Stimulated activated naive CD8-positive, alpha-beta T cell treated with anti-CD3 and anti-CD28 coated beads, Interleukin-15, Interleukin-2, amounts not matched to agents 100 ng/mL and 50 ng/mL, for 24 hours (primary cell): ENCODE data around the gene FITM2.
"Not testable (repeated sequence)": the region's sequence is repeated elsewhere in the genome, so short reads cannot be mapped to it uniquely, and the experiment has no call there.

Experiments used
- H3K27ac Mint-ChIP-seq: one replicate; pipeline ENCODE4 v1.8.0; 2021; ENCODE audit warnings: mild to moderate bottlenecking, mixed read lengths
- H3K27me3 Mint-ChIP-seq: one replicate; pipeline ENCODE4 v1.8.0; 2021; ENCODE audit warnings: mixed read lengths
- H3K36me3 Mint-ChIP-seq: one replicate; pipeline ENCODE4 v1.8.0; 2021; ENCODE audit warnings: low read depth, mixed read lengths
- H3K4me1 Mint-ChIP-seq: one replicate; pipeline ENCODE4 v1.8.0; 2021; ENCODE audit warnings: low read depth, mixed read lengths
- H3K4me3 Mint-ChIP-seq: one replicate; pipeline ENCODE4 v1.8.0; 2021; ENCODE audit warnings: mild to moderate bottlenecking, mixed read lengths
- H3K9me3 Mint-ChIP-seq: one replicate; pipeline ENCODE4 v1.8.0; 2021; ENCODE audit warnings: mixed read lengths

Gene FITM2

GRCh38 chr20:44310664-44311639 lies at the start of gene FITM2:
Gene FITM2, minus strand, starts transcription at chr20:44311202. Its CDS starts 54 bp downstream, at chr20:44311148.
- Mint-ChIP-seq H3K36me3 (peaks cover 4% of the 10 kb centered on the region), H3K27ac (peak within 1 kb of the TSS; percentile 94), H3K9me3 (no peaks in the 10 kb centered on the region), H3K27me3 (no peaks in the 10 kb centered on the region), H3K4me3 (peak within 1 kb of the TSS; percentile 91), H3K4me1 (peaks cover 20% of the 10 kb centered on the region)

GRCh38 chr20:44360221-44360620 lies 49.2 kb upstream of the FITM2 start:
- Mint-ChIP-seq H3K9me3 (no peaks in the 10 kb centered on the region), H3K27me3 (peaks cover 15% of the 10 kb centered on the region), H3K36me3 (no peaks in the 10 kb centered on the region), H3K4me3 (no peak overlapping the region), H3K27ac (no peak overlapping the region), H3K4me1 (no peaks in the 10 kb centered on the region)

GRCh38 chr20:44358776-44359175 lies 47.8 kb upstream of the FITM2 start:
- no peaks in the 10 kb centered on the region for H3K4me1 Mint-ChIP-seq
- no peaks in the 10 kb centered on the region for H3K9me3 Mint-ChIP-seq
- H3K27ac Mint-ChIP-seq: no peak overlapping the region

GRCh38 chr20:44357555-44358125 lies 46.6 kb upstream of the FITM2 start:
- Mint-ChIP-seq H3K4me1 (no peaks in the 10 kb centered on the region), H3K36me3 (no peaks in the 10 kb centered on the region), H3K27me3 (peaks cover 18% of the 10 kb centered on the region), H3K9me3 (no peaks in the 10 kb centered on the region), H3K27ac (no peak overlapping the region), H3K4me3 (no peak overlapping the region)

More at GRCh38 chr20:44358776-44359175, 47.8 kb upstream of the FITM2 start:
- no peaks in the 10 kb centered on the region for H3K36me3 Mint-ChIP-seq
- H3K4me3 Mint-ChIP-seq: no peak overlapping the region
- peaks cover 18% of the 10 kb centered on the region for H3K27me3 Mint-ChIP-seq

GRCh38 chr20:44357020-44357419 lies 46.0 kb upstream of the FITM2 start:
- H3K4me3 Mint-ChIP-seq: no peak overlapping the region
- H3K36me3 Mint-ChIP-seq: no peaks in the 10 kb centered on the region
- H3K9me3 Mint-ChIP-seq: no peaks in the 10 kb centered on the region
- H3K4me1 Mint-ChIP-seq: no peaks in the 10 kb centered on the region
- H3K27me3 Mint-ChIP-seq: peaks cover 18% of the 10 kb centered on the region
- no peak overlapping the region for H3K27ac Mint-ChIP-seq

- H3K27ac Mint-ChIP-seq: no peak overlapping the region
Observed at GRCh38 chr20:44356353-44356723, 45.3 kb upstream of the FITM2 start.

GRCh38 chr20:44355498-44356352 lies 44.7 kb upstream of the FITM2 start, which contains the start of gene HNF4A:
Gene HNF4A, plus strand, starts transcription at chr20:44355699. Its CDS starts 106 bp downstream, at chr20:44355805.
- Mint-ChIP-seq H3K4me3 (no peak within 1 kb of the TSS), H3K27me3 (peaks cover 18% of the 10 kb centered on the region), H3K4me1 (no peaks in the 10 kb centered on the region), H3K27ac (no peak within 1 kb of the TSS), H3K9me3 (no peaks in the 10 kb centered on the region), H3K36me3 (no peaks in the 10 kb centered on the region)

More at GRCh38 chr20:44356353-44356723, 45.3 kb upstream of the FITM2 start:
- no peaks in the 10 kb centered on the region for H3K9me3 Mint-ChIP-seq
- peaks cover 18% of the 10 kb centered on the region for H3K27me3 Mint-ChIP-seq
- no peak overlapping the region for H3K4me3 Mint-ChIP-seq
- H3K36me3 Mint-ChIP-seq: no peaks in the 10 kb centered on the region
- H3K4me1 Mint-ChIP-seq: no peaks in the 10 kb centered on the region

GRCh38 chr20:44354979-44355497 lies 44.0 kb upstream of the FITM2 start:
- no peak overlapping the region for H3K27ac Mint-ChIP-seq
- peaks cover 15% of the 10 kb centered on the region for H3K27me3 Mint-ChIP-seq
- H3K36me3 Mint-ChIP-seq: no peaks in the 10 kb centered on the region
- no peaks in the 10 kb centered on the region for H3K4me1 Mint-ChIP-seq
- H3K9me3 Mint-ChIP-seq: no peaks in the 10 kb centered on the region
- no peak overlapping the region for H3K4me3 Mint-ChIP-seq

GRCh38 chr20:44350567-44350966 lies 39.6 kb upstream of the FITM2 start:
- no peak overlapping the region for H3K4me3 Mint-ChIP-seq
- peaks cover 3% of the 10 kb centered on the region for H3K27me3 Mint-ChIP-seq
- no peak overlapping the region for H3K27ac Mint-ChIP-seq
- no peaks in the 10 kb centered on the region for H3K4me1 Mint-ChIP-seq
- H3K9me3 Mint-ChIP-seq: no peaks in the 10 kb centered on the region
- no peaks in the 10 kb centered on the region for H3K36me3 Mint-ChIP-seq

GRCh38 chr20:44349349-44349748 lies 38.3 kb upstream of the FITM2 start:
- Mint-ChIP-seq H3K9me3 (no peaks in the 10 kb centered on the region), H3K4me1 (no peaks in the 10 kb centered on the region), H3K27ac (no peak overlapping the region), H3K36me3 (no peaks in the 10 kb centered on the region), H3K4me3 (no peak overlapping the region), H3K27me3 (no peaks in the 10 kb centered on the region)

- H3K9me3 Mint-ChIP-seq: no peaks in the 10 kb centered on the region
- no peaks in the 10 kb centered on the region for H3K27me3 Mint-ChIP-seq
Observed at GRCh38 chr20:44348168-44348659, 37.2 kb upstream of the FITM2 start.

GRCh38 chr20:44345941-44346340 lies 34.9 kb upstream of the FITM2 start:
- not testable (repeated sequence) for H3K36me3 Mint-ChIP-seq, H3K27ac Mint-ChIP-seq, H3K4me1 Mint-ChIP-seq, H3K4me3 Mint-ChIP-seq, H3K9me3 Mint-ChIP-seq, H3K27me3 Mint-ChIP-seq

More at GRCh38 chr20:44348168-44348659, 37.2 kb upstream of the FITM2 start:
- Mint-ChIP-seq H3K27ac (no peak overlapping the region), H3K4me1 (no peaks in the 10 kb centered on the region), H3K36me3 (no peaks in the 10 kb centered on the region), H3K4me3 (no peak overlapping the region)

- Mint-ChIP-seq H3K27me3 (no peaks in the 10 kb centered on the region), H3K27ac (no peak overlapping the region), H3K4me3 (no peak overlapping the region)
Observed at GRCh38 chr20:44345147-44345546, 34.1 kb upstream of the FITM2 start.

GRCh38 chr20:44344723-44345122 lies 33.7 kb upstream of the FITM2 start:
- no peaks in the 10 kb centered on the region for H3K27me3 Mint-ChIP-seq
- H3K4me3 Mint-ChIP-seq: no peak overlapping the region
- H3K36me3 Mint-ChIP-seq: no peaks in the 10 kb centered on the region
- H3K9me3 Mint-ChIP-seq: no peaks in the 10 kb centered on the region
- H3K27ac Mint-ChIP-seq: no peak overlapping the region
- no peaks in the 10 kb centered on the region for H3K4me1 Mint-ChIP-seq

More at GRCh38 chr20:44345147-44345546, 34.1 kb upstream of the FITM2 start:
- no peaks in the 10 kb centered on the region for H3K9me3 Mint-ChIP-seq
- no peaks in the 10 kb centered on the region for H3K36me3 Mint-ChIP-seq
- no peaks in the 10 kb centered on the region for H3K4me1 Mint-ChIP-seq
